LNCaP clone FGC (cell line): ENCODE data around the gene PDE4D.

ENCODE experiments used
- DNase-seq: peaks from one replicate; pipeline ENCODE4 v3.0.0-alpha.2; 2011; ENCODE audit warnings: low read depth
- H3K4me3 ChIP-seq: 2 replicates; pipeline ENCODE4 v1.5.1; 2011; ENCODE audit warnings: mild to moderate bottlenecking, low read depth, low read length, control low read depth
- CTCF ChIP-seq: IDR thresholded peaks from 2 replicates; pipeline ENCODE4 v1.5.1; 2012; ENCODE audit warnings: mild to moderate bottlenecking; ENCODE audit not compliant: control insufficient read depth, insufficient read depth; ENCODE audit errors: extremely low read depth

The PDE4D gene

GRCh38 chr5:59356813-59357380 lies 536.6 kb downstream of the PDE4D start:
- DNase-seq, result no peak
- no peak for TF ChIP-seq CTCF
- H3K4me3 ChIP-seq, result no peak overlapping the region

DNA sequence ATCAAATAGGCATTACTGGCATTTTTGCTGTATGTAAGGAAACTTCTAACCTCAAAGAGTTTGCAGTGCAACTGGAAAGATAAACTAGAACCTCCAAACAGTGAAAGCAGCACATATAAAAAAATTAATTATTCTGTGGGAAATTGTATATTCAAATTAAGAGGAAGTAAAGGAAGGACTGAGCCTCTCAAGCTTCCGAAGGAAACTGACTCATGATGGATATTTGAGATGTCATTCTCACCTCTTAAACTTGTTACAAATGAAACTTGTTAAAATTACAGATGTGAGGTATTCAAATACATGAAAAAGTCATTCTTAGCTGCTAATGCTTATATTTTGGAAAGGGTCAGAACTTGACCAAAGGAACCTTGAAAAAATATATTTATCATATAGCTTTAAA lies 538.7 kb downstream of the PDE4D start:
- DNase-seq, result no peak
- no peak overlapping the region for H3K4me3 ChIP-seq
- no peak for TF ChIP-seq CTCF

DNA sequence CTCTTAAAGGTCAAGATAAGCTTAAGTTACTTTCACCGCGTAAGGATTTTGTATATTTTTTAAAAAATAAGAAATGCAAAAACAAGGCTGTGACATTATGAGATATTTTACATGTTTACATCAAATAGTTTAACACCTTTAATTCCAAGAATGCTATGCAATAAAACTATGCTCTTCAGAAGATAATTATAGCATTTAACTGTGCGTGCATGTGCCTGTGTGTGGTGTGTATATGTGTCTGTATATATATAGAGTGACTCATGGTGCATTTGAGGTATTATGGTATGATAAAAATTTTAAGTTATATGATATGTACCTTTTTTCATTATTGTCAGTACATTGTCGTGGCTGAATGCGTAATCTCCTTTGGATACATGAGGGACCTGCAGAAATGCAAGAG lies 539.3 kb downstream of the PDE4D start:
- TF ChIP-seq CTCF, result no peak
- H3K4me3 ChIP-seq, result no peak overlapping the region
- DNase-seq, result no peak

- TF ChIP-seq CTCF, result no peak
- no peak overlapping the region for H3K4me3 ChIP-seq
- DNase-seq, result no peak
These were observed 542.3 kb downstream of the PDE4D start for GRCh38 chr5:59351076-59351794.

- H3K4me3 ChIP-seq, result no peak overlapping the region
- DNase-seq, result peak; percentile 64
- peak; percentile 46 for TF ChIP-seq CTCF
These were observed 545.3 kb downstream of the PDE4D start for GRCh38 chr5:59348189-59348588.

GRCh38 chr5:59346982-59347381 lies 546.5 kb downstream of the PDE4D start:
- H3K4me3 ChIP-seq, result no peak overlapping the region
- no peak for DNase-seq
- TF ChIP-seq CTCF, result no peak

- no peak for TF ChIP-seq CTCF
- no peak for DNase-seq
These were observed 547.0 kb downstream of the PDE4D start for GRCh38 chr5:59346514-59346913.

More at GRCh38 chr5:59346514-59346913, 547.0 kb downstream of the PDE4D start:
- H3K4me3 ChIP-seq, result no peak overlapping the region
